8988T (cell line): Measurements from ENCODE around the gene ZFHX3.
"Not testable (repeated sequence)": the region's sequence is repeated elsewhere in the genome, so short reads cannot be mapped to it uniquely, and the experiment has no call there.

Experiments
- DNase-seq: peaks from one replicate; pipeline ENCODE4 v3.0.0; 2011

The ZFHX3 gene, protein sequence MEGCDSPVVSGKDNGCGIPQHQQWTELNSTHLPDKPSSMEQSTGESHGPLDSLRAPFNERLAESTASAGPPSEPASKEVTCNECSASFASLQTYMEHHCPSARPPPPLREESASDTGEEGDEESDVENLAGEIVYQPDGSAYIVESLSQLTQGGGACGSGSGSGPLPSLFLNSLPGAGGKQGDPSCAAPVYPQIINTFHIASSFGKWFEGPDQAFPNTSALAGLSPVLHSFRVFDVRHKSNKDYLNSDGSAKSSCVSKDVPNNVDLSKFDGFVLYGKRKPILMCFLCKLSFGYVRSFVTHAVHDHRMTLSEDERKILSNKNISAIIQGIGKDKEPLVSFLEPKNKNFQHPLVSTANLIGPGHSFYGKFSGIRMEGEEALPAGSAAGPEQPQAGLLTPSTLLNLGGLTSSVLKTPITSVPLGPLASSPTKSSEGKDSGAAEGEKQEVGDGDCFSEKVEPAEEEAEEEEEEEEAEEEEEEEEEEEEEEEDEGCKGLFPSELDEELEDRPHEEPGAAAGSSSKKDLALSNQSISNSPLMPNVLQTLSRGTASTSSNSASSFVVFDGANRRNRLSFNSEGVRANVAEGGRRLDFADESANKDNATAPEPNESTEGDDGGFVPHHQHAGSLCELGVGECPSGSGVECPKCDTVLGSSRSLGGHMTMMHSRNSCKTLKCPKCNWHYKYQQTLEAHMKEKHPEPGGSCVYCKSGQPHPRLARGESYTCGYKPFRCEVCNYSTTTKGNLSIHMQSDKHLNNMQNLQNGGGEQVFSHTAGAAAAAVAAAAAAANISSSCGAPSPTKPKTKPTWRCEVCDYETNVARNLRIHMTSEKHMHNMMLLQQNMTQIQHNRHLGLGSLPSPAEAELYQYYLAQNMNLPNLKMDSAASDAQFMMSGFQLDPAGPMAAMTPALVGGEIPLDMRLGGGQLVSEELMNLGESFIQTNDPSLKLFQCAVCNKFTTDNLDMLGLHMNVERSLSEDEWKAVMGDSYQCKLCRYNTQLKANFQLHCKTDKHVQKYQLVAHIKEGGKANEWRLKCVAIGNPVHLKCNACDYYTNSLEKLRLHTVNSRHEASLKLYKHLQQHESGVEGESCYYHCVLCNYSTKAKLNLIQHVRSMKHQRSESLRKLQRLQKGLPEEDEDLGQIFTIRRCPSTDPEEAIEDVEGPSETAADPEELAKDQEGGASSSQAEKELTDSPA (N-terminal part only)

DNA sequence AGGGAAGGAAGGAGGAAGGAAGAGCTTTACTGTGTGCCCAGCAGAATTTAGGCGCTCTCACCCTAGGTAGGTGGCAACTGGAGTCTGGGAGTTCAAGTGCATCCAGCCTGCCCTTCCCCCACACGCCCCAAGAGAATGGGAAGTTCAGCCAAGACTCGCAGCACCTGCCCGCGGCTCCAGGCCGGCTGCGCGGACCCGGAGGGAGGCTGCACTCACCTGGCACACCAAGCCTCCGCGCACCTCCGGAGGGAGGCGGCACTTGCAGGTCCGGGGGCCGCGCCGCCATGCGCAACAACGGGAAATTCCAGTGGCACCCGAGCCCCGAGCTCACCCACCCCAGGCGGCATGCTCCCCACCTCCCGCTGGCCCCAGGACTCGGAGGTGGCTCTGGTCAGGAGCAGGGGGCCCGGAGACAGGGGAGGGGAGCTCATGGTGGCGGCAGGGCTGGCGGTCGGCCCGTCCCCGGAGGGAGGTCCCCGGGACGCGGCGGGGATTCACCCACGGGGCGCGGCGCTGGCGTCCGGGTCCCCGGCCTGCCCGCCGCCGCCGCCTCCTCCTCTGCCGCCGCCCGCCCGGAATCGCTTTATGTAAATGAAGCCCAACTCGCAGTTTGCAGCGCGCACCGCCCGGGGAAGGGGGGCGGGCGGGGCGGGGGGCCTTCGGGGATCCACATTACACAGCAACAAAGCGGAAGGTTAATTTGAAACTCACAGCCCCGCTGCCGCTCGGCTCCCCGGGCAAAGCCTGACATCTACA, at the start of gene ZFHX3:
ZFHX3 (minus strand) TSS at position 593 of the 756 bp plus-strand sequence. CDS start 87,983 bp downstream, outside the sequence.
- peak; percentile 53 for DNase-seq

DNA sequence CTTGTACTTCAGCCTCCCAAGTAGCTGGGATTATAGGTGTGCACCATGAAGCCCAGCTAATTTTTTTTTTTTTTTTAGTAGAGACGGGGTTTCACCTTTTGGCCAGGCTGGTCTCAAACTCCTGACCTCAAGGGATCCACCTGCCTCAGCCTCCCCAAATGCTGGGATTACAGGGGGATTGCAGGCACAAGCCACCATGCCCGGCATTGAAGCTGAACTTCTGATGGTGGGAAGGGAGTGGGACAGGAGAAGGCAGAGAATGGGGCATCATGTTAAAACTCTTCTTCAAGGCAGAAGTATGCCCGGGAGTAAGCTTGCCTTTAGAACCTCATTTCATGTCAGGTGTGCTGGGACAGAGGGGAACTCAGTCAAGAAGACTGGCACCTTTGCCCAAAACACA, 48.6 kb upstream of the ZFHX3 start:
- DNase-seq, result no peak

DNA sequence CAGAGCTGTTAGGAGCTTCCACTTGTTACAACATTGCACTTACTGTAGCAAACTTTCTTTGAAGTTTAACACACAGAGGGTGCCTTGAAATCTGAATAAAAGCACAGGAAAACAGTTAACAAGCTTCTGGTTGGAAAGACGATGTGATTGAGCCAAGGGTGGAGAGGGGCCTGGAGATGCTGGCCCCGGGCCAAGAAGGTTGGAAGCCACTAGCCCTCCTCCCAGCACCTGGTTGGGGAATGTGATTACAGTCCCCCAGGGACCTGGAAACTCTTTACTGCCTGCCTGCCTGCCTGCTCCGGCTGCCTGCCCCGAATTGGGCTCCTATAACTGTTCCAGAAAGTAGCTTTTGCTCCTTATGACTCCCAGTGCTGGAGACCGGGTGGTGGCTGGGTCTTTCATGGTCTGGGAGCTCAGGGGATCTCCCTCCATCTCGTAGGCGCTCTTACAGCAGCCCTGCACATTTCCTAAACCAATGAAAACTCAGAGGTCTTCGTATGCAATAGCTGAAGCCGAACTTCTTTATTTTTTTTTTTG, 48.0 kb upstream of the ZFHX3 start:
- DNase-seq, result no peak

DNA sequence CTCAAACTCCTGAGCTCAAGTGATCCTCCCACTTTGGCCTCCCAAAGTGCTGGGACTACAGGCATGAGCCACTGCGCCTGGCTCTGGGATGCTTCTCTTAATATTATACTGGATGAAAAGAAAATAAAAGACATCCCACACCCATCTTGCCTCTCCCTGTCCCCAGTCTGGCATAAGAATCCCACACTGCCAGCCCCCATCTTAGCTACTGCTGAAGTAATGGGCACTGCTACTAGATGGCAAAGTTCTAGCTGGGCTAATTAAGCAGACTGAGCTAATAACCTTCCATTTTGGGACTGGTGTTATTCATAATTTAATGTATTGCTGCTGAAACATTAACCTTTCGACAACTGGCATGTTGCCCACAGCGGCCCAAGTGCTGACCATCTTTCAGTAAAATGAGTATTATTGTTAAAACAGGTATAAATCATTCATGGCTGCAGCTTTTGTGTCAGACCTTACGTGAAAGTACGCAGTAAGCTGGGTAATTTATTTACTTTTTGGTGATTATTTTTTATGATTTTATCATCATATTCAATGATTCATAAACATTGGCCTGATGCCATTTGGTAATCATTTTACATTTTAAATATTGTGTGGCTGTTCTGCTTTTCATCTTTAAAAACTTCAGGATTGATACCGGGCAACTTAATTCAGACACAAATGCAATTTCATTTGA, 47.4 kb upstream of the ZFHX3 start:
- DNase-seq, result no peak

DNA sequence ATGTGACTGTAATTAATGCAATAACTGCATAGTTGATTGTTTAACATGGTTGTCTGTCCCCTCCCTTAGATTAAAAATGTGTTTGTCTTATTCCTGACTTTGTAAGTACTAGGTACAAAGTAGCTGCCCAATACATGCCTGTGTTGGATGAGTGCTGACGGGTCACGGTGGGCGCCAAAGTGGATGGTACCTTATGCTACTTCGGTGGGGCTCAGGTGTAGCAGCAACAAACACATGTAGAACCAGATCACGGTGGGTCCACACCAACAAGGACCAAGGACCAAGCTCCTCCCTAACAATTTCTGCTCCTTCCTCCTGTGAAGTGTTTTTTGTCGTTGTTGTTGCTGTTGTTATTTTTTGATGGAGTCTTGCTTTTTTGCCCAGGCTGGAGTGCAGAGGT, 46.4 kb upstream of the ZFHX3 start:
- no peak for DNase-seq

DNA sequence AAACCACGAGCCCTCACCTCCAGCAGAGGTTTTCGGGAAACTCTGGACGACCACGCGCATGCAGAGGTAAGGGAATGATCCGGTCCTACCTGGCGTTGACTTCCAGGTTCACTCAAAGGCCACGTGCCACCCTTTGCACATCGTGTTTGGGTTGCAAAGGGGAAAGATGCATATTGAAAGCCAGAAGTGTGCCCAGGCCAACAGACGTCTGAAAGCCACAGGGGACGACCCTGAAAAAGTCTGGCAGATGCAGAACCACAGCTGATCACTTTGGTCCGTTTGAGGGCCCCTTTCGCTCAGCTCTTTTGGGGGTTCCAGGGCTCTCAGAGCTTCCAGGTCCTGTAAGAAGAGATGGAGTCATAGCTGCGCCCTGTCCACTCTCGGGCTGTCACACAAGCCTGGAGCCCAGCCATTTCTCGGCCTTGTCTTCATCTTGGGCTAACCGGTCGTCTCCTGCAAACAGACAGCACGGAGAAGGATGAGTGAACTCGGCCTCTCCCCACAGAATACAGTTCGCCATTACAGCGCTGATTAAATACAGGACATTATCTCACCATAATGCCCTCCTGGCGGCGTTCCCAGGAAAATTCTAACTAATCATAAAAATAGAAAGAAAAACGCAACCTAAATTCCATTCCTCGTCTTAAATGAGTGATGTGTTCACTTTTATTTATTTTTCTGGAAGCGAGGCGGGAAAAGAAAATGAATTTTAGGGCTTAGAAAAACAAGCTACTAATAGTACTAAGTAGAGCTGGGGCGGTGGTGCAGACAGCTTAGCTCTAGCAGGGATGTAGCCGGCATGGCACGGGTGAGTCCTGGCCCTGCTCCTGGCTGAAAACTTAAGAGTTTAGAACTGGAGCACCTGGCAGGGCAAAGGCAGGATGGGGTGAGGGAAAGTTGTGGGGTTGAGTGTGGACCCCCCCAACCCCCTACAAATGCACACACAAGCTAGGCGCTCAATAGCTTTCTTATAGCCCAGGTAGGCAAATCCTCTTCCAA, 45.5 kb upstream of the ZFHX3 start:
- no peak for DNase-seq

DNA sequence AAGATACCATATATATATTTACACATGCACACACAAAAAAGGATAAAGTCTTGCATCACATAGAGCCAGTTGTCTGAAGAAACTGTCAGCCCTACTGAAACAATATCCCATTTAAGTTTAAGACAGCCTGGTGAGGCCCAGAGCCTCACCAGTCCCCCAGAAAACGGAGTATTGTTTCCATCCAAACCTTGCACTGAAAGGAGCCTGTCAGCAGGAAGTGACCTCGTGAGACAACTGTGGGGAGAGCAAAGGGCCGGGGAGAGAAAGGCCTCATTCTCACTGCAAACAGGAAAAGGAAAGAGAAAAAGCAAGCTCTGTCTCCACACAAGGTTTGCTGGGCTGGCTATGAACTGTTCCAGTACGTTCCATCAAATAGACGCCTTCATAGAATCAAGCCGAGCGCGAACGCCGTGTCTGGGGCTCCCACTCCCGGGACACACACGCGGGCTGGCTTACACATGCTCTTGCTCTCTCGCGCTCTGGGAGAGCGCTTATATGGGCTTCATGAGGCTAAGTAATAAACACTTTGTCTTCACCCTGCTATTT, 44.4 kb upstream of the ZFHX3 start:
- DNase-seq, result no peak

DNA sequence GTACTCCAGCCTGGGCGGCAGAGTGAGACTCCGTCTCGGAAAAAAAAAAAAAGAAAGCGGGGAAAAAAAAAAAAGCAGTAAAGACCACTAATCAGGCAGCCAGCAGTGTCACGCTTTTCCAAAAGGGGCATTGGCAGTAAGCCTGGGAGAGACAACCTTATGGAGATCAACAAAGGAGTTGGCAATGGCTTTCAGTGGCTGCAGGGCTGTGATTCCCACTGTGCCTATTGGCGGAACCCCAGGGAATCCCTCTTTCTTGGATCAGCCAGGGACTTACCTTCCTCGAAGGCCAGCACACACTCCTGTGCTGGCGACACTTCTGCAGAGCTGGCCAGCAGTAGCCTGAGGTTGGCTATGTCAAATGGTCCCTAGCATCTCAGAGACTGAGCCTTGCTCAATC, 43.2 kb upstream of the ZFHX3 start:
- no peak for DNase-seq

DNA sequence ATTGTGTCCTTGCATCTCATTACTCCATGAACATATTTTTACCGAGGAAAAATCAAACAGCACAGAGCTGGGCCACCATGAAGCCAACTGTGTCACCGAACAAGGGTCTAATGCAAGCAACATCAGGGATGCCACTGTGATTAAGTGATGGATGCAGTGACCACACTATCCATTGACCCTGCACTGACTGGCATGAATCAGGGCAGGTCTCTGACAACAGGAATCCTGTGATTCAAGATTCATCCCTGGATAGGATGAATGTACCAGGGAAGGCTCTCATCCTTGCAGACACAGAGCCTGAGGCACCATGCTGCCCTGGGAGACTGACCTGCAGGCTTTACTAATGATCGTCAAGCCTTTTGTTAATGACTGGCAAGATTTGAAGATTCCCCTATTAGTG, 41.5 kb upstream of the ZFHX3 start:
- no peak for DNase-seq

DNA sequence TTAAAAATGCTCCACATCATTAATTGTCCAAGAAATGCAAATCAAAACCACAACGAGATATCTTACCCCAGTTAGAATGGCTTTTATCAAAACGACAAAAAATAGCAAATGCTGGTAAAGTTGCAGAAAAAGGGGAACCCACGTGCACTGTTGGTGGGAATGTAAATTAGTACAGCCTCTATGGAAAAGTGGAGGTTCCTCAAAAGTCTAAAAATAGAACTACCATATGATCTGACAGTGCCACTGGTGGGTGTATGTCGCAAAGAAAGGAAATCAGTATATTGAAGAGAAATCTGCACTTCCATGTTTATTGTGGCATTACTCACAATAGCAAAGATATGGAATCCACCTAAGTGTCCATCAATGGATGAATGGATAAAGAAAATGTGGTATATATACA, 38.2 kb upstream of the ZFHX3 start:
- DNase-seq, result no peak

DNA sequence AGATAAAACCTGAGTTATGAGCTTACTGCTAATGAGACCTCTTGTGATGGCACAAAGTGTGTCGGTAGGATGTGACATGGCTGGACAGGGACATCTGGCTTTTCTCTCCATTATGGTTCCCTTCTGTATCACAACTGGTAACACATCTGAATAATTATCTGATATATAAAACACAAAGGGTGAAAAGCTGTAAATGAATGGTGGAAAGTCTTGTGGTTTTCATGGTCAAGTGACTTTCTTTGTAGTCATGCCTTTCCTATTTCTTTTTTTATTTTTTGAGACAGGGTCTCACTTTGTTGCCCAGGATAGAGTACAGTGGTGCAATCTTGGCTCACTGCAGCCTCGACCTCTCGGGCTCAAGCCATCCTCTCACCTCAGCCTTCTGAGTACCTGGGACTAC, 35.3 kb upstream of the ZFHX3 start:
- no peak for DNase-seq

DNA sequence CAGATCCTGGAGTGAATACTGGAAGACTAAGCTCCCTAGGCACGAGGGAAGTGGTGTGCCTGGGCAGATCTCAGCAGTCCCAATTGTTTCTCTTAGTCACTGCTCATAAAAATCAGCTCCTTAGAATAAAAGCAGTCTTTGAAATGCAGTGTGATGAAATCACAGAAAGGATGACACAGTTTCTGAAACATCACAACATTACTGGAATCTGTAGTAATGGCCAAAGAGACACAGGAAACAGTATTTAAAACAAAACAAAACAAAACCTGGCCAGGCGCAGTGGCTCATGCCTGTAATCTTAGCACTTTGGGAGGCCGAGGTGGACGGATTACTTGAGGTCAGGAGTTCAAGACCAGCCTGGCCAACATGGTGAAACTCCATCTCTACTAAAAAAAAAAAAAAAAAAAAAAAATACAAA, 34.7 kb upstream of the ZFHX3 start:
- not testable (repeated sequence) for DNase-seq

DNA sequence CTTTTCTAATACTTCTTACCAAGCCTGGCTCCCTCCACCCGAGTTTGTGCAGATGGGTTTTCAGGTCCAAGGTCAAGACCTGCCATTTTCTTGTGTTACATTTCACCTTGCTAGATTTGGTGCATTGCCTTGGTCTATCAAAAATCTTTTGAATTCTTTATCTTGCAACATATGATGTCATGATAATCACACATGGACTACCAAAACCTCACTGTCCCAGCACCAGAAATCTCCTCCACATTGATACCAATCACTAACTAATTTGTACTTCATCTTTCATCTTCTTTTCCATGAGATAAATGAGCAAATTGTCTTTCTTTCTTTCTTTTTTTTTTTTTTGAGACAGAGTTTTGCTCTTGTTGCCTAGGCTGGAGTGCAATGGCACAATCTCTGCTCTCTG, 33.0 kb upstream of the ZFHX3 start:
- no peak for DNase-seq

DNA sequence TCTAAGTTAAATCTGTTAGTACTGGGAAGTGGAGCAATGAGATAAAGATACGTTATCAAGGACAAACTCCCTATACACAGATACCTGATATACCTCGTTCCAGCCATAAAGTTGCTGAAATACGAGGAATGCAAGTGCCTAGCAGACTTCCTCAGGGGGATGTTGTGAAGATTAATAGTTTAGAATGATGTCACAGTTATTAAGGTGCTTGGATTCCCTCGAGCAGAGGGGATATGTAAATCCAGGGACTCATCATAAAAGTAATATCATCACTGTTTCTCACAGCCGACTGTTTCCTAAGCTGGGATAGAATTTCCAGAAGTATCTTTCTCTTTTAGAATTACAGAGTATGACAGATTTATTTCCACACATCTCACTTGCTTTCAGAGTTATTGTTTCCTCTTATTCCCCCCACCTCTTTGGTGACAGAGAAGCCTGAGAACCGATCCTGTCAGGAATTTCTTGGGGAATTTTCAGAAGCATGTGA, 28.4 kb upstream of the ZFHX3 start:
- no peak for DNase-seq

DNA sequence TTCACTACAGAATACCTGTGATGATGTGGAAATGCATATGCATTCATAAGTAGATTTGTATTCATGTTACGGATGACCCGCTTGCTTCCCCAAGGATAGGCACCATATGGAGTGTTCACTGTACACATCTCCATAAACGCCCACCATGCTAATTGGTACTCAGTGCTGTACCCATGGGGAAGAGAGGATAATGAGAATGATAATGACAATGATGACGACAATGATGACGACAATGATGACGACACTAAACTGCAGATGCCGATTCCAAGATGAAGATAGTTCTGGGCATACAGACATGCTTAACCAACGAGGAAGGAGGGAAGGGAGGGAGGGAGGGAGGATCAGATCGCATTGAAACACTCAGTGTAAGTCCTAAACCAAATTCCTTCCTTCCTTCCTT, 26.5 kb upstream of the ZFHX3 start:
- DNase-seq, result no peak

DNA sequence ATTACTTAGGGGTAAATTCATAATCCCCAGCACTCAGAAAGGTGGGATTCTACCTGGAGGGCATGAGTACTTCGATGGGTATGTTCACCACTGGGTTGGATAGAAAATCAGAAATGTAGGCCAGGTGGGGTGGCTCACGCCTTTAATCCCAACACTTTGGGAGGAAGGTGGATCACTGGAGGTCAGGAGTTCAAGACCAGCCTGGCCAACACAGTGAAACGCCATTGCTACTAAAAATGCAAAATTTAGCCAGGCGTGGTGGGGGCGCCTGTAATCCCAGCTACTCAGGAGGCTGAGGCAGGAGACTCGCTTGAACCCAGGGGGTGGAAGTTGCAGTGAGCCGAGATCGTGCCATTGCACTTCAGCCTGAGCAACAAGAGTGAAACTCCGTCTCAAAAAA, 24.1 kb upstream of the ZFHX3 start:
- not testable (repeated sequence) for DNase-seq

DNA sequence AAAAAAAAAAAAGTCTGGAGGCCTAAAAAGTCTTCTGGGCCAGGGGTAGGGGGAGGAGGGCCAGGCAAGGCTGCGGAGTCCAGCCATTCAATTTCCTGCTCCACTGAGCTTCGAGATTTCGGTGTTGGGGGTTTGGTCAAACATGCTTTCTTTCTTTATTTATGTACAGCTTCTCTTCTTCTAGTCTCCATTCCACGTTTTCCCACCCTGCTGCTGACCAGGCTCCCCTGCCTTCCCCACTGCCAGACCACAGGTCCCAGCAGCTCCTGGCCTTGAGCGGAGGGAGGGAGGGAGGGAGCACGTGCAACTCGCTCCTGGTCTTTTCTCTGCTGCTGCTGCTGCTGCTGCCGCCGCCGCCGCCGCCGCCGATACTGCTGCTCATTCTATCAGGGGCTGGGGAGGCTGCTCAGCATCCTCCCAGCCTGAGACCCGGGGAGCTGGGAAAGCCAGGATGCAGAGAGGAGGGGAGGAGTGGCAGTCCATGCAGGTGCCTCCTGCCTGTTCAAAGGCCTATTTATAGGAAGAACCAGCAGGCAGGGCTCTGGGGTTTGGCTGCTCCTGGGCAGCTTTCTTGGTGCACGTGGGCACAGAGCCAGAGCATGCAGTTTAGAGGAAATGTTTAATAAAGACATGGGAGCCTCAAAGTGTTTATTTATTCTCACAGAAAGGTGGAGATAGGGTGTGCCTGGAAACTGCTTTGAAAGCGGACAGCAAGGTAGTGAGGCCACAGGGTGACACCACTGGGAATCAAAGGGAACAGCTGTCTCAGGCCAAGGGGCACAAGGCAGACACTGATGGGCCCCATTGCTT, 23.4 kb upstream of the ZFHX3 start:
- no peak for DNase-seq

DNA sequence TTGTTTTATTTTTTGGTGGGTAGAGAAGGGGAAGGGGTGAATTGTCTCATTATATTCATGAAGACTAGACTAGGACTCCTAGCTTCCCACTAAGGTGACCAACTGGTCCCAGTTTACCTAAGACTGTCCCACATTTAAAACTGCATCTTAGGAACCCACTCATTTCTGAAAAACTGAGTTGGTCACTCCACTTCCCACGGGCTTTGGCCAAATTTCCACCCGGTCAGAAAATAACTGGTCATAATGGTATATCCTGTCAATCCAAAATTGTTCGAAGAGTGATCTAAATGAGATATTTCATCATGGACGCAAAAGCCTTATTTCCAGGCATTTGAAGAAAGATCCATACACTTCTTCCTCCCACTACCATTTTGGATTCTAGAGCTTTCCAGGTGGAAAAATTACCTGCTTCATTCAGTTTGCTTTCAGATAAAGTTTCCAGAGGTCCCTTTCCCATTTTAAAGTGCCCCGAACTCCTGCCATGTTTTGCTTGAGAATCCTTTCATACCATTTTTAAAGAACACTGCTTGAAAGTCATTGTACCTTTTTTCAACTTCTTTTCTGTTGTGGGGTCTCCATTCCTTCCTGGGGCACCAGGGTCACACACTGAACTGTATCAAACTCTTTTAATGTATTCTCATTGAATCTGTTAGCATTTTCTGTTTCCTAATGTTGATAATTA, 21.8 kb upstream of the ZFHX3 start:
- DNase-seq, result no peak
